GM21423 (cell line): ENCODE results near the gene KCNH4.

Experiments used
- ATAC-seq: cut with Tn5 transposase; IDR thresholded peaks from one replicate; pipeline ENCODE4 v1.9.1; 2021; ENCODE audit warnings: mild to moderate bottlenecking, moderate library complexity; ENCODE audit not compliant: unreplicated experiment

The KCNH4 gene

GRCh38 chr17:42120161-42120769 is 60.7 kb downstream of the KCNH4 start:
- no peak for ATAC-seq

- ATAC-seq: no peak
These were observed 61.6 kb downstream of the KCNH4 start for GRCh38 chr17:42119301-42119700.

GRCh38 chr17:42118545-42118944 is 62.4 kb downstream of the KCNH4 start:
- no peak for ATAC-seq

GRCh38 chr17:42118126-42118510 is 62.8 kb downstream of the KCNH4 start:
- no peak for ATAC-seq

GRCh38 chr17:42117397-42118125 is 63.4 kb downstream of the KCNH4 start:
- no peak for ATAC-seq

- no peak for ATAC-seq
These were observed 64.1 kb downstream of the KCNH4 start for GRCh38 chr17:42116705-42117396.

- ATAC-seq: no peak
These were observed 66.8 kb downstream of the KCNH4 start for GRCh38 chr17:42114118-42114517.

- ATAC-seq: no peak
These were observed 67.5 kb downstream of the KCNH4 start for GRCh38 chr17:42113293-42114069.

- ATAC-seq: peak; percentile 59
These were observed 68.3 kb downstream of the KCNH4 start, which contains the start of gene DHX58 for GRCh38 chr17:42112552-42113176. Gene DHX58, minus strand, starts transcription at chr17:42112714. Its CDS starts 822 bp downstream, at chr17:42111892.

GRCh38 chr17:42111871-42112551 is 68.9 kb downstream of the KCNH4 start:
- ATAC-seq: no peak

GRCh38 chr17:42111265-42111636 is 69.7 kb downstream of the KCNH4 start:
- ATAC-seq: no peak

- ATAC-seq: no peak
These were observed 70.4 kb downstream of the KCNH4 start for GRCh38 chr17:42110301-42111264.

- no peak for ATAC-seq
These were observed 71.9 kb downstream of the KCNH4 start for GRCh38 chr17:42109086-42109485.

GRCh38 chr17:42107597-42108576 is 73.1 kb downstream of the KCNH4 start:
- peak; percentile 59 for ATAC-seq

- ATAC-seq: no peak
These were observed 73.8 kb downstream of the KCNH4 start for GRCh38 chr17:42107124-42107523.
